Kidney capillary endothelial cell (primary cell): ENCODE measurements around the gene RNF13.
"Not testable (repeated sequence)": the region's sequence is repeated elsewhere in the genome, so short reads cannot be mapped to it uniquely, and the experiment has no call there.

Experiments
- DNase-seq: peaks from one replicate; pipeline ENCODE4 v3.0.0-alpha.2; 2018; ENCODE audit warnings: low spot score

Gene RNF13

DNA sequence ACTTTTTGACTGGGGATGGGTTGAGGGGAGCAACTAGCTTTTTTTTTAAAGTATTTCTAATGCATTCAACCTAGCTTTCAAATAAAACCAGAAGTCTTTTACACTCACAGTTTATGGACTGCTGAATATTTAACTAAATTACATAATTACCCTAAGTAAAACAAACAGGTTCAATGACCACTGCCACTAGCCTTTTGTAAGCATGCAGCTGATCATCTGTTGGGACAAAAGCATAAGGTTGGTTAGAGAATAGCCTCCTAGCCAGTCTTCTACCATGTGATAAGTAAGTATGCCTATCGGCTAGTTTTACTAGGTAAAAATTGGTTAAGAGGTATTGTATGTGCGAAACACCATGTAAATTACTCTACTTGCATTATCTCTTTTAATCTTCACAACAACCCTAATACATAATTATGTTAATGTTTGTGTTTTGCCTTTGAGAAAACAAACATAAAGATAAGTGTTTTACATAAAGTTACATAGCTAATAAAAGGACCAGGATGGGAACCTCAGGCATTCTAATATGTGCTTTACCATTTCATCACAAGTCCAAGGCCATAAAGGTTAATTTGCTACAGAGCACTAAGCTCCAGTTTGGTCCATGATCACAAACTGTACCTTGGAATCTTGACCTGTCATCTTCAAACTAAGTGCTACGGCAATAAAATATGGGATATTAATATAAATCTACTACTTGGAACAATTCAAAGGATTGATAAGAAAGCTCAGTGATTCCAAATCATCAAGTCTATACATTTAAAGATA is 144.5 kb downstream of the RNF13 start:
- no peak for DNase-seq

DNA sequence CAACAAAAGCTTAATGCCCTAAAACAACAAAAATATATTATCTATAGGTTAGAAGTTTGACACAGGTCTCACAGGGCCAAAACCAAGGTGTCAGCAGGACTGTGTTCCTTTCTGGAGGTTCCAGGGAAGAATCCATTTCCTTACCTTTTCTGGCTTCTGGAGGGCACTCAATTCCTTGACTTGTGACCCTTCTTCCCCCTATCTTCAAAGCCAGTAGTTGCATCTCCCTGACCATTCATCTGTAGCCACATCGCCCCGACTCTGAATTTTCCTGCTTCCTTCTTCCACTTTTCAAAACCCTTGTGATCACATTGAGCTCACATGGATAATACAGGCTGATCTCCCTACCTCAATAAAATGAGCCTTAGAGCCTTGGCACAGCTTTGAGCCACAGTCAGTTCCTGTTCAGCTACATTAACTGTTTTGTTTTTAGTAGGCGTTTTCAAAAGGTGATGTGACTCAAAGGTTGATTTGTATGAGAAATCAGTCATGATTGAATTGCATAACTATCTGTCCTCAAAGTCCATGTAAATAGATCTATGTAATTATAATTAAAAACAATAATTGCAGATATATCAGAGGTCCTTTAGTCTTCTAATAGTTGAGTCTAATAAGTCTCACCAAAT is 145.3 kb downstream of the RNF13 start:
- DNase-seq, result no peak

DNA sequence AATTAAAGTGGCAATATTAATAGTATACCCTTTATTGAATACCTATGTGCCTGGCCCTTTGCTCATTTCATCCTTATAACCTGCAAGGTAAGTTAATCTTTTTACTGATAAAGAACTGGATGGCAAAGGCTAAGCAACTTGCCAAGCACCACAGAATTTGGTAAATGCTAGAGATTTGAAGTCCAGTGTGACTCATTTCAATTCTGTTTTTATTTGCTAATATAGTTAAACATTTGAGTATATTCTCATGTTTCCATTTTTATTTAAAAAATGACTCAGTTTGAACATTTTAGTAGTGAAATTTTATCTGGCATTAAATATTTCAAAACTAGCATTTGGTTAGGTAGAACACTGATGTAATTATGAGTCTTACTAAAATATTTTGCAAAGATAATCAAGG is 146.4 kb downstream of the RNF13 start:
- no peak for DNase-seq

DNA sequence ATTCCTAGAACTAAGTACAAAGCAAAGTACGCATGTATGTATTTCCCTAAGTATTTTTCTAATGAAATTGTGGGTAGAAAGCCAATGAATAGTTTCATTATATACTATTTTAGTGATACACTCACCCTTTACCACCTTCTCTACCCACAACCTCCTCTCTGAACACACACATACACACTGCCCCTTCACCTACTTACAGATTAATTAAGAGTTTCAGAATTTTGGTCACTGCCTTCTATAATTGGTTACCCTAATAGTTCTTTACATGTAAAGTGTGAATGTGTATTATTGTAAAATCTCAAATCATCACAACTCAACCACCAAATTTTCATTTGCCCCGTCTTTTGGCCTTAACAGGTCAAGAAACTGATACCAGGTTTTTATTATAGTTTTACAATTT is 150.5 kb downstream of the RNF13 start:
- DNase-seq, result no peak

DNA sequence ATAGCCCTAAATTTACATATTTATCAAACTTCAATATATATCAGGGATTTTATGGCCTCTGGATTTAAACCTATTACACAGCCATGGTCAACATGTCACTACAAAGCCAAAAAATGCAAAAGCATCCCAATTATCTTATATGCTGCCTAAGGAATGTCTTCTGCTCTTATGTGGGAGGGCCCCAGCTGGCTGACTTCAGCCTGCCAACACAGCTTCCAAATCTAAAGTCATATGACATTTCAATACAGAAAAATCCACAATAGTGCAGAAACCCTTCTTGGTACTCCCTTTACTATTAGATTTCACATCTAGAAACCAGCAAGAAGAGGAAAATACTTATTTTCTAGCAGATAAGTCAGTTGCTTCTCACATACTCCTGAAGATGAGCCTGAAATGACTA is 151.3 kb downstream of the RNF13 start:
- DNase-seq, result no peak

DNA sequence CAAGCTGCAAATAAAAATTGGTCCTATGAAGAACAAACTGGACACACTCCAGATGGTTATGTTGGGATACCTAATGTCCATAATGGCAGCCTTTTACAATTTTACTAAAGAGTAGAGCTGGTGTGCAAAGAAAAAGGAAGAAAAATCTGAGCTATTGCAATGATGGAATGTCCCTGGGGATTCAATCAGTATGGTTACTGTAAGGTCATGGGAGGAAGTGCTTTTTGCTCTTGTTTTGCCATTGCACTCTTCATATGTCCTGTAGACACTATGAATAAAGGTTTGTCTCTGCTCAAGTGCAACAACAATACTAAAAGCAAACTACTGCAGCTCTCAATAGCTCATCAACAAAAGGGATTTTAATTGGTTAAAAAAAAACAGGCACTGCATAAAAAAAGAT is 152.3 kb downstream of the RNF13 start:
- DNase-seq, result no peak

DNA sequence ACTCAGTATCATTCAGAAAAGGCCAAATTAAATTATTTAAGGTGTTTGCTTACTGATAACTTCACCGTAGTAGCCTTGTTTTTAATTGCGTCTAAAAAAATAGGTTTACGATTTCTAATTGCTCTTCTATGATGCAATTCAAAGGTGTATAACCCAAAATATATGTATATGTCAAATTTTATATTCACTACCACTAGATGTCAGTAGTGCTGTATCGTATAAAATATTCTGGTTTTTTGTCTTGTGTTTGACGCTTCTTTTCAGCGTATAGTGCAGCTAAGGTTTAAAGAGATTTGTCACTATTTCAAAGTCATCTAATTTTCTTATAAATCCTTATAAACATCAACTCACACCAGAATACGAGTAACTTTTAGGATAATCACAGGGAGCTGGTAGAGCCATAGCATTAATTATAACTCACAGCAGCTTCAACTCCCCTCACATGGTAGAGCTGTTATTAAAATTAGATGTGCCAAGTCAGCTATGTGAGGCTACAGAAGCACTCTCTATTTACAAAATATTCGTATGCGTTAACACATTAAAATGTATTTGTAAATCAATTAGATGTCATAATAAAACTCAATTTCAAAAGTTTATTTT is 154.2 kb downstream of the RNF13 start:
- peak; percentile 75 for DNase-seq

DNA sequence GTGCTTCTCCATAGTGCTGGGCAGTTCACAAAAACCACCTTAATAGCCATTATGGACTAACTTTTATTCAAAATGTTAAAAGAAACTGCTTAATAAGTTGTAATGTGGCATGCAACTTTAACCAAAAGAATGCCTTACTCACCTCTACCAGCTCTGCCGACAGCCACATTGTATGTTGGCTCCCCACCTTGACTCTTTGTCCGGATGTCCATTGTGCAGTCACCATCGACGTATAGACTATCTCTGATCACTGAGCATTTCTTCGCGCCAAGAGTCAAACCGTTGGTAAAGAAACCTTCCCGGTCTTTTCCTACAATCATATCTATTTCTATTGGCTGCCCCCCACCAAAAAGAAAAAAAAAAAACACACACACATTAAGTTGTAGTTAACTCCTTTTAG is 155.2 kb downstream of the RNF13 start:
- DNase-seq, result peak; percentile 14

DNA sequence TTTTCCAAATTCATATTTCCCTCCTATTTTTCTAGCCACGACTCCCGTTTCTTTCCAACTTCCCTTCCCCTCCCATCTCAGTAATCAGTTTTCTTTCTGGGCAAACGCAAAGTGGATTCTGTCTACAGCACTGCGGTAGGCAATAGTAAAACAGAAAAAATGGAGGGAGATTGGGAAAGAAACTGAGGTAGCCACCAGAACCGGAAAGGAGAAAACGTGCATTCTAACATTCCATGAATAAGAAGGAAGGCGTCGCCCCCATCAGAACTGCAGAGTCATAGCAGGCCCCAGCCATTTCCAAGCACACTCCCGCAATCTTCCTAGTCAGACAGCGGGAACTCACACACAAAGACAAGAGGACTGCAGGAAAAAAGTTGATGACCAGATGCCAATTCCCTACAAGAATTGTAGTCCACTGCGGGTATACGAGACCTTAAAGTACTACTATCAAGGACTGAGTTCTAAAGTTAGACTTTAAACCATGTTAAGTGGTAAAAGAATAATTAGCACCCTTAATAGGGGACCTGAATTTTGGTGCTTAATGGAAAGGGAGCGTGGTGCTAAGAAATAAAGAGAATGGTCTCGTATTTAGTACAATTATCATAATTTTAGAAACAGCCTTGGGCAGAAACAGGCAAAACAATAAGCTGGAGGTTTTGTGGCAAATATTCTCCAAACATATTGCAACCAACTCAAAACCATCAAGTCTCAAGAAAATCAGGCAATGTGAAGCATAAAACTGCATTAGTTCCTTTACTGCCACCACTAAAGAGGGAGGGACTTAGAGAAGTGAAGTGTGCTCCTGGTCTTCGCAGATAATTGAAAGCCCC is 156.3 kb downstream of the RNF13 start:
- DNase-seq, result peak; percentile 60

DNA sequence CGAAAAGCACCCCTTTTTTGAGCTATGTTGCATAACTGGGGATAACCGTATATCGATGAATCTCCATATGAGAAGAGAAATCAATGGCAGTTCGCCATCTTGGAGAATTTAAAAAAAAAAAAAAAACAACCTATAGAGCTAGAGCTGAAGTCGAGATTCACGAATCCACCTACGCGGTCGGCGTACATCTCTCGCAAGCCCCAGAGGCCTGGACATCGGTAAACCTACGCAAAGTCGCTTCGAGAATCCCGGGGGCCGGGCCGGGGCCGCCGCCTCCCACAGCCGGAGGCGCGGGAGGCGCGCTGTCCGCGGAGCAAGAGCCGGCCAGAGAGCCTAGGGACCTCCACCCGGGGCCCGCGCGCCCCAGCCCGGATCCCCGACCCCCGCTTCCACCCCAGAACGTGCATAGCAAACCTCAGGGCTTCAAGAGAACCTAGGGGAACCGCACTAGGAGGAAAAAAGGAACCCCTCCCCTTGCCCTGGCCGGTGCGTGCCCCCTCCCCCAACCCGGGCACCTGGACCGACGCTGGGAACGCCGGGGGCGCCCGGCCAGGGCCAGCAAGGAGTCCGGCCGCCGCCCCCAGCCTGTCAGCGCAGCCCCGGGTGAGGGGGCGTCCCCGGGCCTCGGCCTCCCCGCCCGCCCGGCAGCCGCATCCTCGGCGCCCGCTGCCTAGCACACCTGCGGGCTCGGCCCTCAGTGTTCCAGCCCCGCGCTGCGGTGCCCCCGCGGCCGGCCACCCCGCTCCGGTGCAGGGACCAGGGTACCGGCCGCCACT is 157.1 kb downstream of the RNF13 start:
- DNase-seq, result peak; percentile 56

DNA sequence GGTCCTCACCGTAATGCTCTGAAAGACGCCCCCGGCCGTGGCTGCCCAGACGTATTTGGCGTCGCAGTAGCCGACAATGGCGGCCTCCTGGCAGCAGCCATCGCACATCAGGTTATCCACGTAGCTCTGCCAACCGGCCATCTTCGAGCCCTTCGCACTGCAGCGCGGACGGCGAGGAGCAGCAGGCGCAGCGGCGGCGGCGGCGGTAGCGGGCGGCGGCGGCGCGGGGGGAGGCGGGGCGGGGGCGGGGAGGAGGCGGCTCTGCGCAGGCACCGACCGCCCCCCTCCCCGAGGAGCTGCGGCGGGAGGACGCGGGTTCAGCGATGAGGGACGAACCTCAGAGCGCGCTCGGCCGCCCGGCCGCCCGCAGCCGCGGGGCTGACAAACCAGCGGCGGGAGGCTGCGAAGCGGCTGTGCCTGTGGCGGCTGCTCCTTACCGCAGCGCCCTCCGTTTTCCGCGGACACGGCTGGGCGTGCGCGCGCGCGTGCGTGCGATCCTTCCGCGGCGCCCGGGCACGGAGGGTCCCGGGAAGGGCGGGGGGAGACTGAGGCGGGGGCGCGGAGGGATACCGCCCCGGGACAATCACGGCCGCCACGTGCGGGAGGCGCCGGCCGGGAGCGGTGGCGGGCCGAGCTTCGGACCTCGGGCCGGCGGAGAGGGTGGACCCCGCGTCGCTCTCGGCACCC is 157.8 kb downstream of the RNF13 start, which contains the start of gene PFN2:
Gene PFN2, minus strand, starts transcription at position 180 of the 687 bp plus-strand sequence. Its CDS starts 39 bp downstream, at position 141.
- peak; percentile 34 for DNase-seq

DNA sequence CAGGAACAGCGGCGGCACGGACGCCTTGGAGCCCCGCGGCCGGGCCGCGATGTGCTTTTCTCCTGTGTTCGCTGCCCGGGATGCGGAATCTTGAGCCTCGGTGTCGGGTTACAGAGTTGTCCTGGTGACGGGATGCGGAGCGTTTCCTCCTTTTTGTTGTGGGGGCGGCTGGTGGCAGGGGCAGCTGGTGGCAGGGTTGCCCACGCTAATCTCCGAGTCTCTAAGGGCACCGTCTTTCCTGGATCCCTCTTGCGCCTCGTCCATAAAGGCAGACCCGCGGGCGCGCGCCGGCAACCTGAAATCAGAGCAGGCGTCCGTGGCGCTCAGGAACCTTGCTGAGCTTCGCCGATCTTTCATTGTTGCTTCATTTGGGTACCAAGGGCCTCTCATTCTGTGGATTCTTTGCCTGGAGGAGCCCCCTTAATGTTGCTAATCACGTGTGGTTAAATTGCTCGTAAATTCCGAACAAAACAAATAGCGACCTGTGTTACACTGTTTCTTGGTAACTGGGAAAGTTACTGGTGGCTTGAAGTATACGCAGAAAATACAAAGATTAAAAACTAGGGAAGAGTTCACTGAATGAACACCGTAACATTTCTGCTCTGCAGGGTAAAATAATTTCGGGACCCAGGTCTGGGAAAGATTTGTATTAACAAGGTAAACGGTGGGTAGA is 158.5 kb downstream of the RNF13 start:
- DNase-seq, result no peak

DNA sequence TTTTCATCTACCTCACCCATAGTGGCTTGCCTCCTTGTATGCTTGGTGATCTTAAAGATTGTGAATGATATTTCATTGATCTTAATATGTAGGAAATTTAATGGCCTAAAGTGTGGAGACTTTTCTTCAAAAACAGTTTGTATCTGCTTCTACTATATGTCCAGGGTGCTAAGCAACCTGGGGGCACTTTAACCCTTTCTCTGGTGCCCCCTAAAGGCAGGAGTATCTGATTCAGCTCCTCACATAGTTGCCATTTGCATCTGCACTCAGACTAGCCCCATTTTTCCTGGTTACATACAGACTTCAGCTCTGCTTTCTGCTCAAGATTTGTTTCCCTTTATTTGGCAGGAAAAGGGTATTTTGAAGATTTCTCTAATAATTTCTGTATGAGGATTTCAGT is 162.9 kb downstream of the RNF13 start:
- no peak for DNase-seq

DNA sequence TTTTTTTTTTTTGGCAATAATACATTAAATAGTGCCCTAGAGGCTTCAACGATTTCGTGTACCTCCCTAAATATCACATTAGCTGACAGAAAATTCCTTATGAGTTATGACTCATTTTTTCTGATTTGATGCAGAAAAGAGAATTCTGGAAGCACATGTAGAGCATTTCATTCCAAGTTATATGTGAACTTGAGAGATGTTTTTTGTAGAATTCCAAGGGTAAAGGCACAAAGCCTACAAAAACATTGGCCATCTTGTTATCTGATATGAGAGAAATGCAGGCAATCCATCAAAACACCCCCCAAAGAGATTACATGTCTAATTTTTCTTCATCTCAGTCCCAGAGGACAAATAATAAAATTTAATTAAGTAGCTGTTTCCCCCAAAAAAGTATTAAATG is 164.4 kb downstream of the RNF13 start:
- DNase-seq, result no peak

DNA sequence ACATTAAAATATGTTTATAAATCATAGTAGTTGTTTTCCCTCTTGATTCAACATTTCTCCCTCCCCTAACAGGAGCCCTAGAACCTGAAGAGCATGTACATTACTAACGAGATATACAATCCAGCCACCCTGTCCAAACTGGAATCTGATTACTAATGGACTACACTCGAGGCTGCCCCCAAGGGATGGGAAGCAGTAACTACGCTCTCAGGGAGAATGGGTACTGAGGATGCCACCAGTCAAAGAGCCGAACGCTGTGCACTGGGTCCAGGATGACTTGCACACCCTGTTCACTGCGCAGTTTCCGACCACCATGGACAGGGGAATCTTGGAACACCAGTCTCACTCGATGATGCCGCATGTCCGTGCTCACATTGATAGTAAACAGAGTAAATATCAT is 169.0 kb downstream of the RNF13 start:
- not testable (repeated sequence) for DNase-seq

DNA sequence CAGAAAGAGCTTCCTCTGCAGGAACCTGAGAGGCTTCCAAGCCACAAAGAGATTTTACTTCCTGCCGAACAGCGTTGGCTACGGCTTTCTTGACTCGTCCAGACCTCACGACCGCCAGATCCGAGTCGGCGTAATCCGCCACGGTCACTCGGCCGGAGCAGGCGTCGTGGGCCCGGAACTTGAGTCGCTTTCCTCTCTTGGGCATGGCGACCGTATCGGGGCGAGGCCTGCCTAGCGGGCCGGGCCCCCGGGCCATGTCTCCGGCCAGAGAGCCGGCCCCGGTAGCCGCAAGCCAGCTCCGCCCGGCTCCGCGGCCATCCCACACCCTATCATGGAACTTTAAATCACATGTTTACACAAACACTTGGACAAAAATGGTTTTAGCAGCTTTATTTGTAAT is 170.0 kb downstream of the RNF13 start:
- DNase-seq, result not testable (repeated sequence)

DNA sequence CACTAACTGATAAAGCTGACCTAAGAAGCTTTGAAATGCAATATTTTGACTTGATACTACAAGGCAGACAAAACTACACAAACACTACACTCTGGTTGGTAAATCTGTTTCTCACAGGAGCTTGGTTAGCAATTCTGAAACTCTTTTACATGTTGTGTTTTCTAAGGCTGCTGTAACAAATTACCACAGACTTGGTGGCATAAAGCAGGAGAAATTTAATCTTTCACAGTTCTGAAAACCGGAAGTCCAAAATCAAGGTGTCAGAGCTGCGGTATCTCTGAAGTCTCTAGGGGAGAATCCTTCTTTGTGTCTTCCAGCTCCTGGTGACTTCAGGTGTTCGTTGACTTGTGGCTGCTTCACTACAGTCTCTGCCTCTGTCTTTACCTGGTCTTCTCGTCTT is 170.6 kb downstream of the RNF13 start:
- no peak for DNase-seq

DNA sequence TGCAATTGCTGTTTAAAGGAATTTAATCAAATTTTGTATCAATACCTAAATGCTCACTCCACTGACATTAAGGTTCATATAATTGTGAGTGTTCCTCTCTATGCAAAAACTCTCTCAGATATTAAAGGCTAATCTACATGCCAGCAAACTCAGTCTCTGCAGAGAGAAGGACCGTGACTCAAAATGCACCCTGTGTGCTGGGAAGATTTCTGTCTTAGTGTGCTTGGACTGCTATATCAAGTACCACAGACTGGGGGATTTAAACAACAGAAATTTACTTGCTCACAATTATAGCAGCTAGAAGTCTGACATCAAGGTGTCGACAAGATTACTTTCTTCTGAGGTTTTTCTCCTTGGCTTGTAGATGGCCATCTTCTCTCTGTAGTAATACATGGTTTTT is 176.3 kb downstream of the RNF13 start:
- no peak for DNase-seq

DNA sequence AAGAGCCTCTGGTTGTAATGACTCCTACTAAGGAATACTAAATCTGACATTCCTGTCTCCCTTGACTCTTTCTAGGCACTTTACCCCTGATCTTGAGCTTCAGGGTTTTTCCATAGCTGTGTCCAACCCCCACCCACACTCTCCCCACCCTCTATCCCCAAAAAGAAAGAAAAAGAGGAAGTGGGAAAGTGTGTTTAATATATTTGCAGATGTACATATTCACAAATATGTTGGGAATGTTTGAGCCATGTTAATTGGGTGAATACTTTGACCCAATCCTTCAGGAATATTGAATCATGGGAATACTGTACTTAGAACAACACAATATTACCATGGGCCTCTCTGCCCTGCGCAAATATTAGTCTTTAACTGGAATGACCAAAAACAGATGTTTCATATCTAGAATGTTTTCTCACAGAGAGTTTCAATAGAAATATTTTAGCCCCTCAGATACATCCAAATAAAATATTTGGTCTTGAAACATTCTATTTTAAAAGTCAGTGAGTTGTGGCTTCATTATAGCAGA is 177.5 kb downstream of the RNF13 start:
- DNase-seq, result no peak

DNA sequence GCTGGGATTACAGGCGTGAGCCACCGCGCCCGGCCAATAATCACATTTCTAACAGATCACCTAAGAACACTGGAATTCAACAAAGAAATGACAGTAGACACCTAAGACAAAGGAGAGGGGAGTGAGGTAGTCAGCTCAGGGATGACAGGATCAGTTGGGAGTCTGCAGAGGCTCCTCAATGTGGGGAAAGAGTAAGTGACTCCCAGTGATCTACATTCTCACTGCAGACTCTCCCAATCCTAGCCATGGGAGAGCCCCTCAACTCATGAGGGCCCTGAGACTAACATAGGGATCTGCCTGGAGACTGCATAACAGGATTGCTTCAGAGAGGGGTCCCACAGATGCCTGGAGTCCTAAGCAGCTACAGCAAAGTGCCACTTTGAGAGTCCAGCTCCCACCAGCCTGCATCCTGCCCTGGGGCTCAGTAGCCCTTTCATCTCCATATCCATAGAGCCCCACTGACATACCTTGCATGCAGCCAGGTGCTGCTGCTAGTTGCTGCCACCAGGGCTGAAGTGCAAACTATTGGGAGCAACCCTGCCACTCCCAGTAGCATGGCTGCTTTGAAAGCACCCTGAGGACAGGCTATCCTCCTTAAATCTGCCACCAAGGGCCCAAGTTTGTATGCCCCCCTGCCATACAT is 179.5 kb downstream of the RNF13 start:
- no peak for DNase-seq
